GM23248 (cell line): ENCODE measurements around the gene PHRF1. TPM values are rescaled to one million over a fixed set of nuclear protein-coding genes. Genes with fewer than 3 reads are reported as not detected.

Experiments
- DNase-seq: peaks from one replicate; pipeline ENCODE4 v3.0.0-alpha.2; 2015
- H2AFZ ChIP-seq: fragments of 200-600 bp; sonication (generic); 2 replicates; pipeline ENCODE4 v1.6.1; 2016; ENCODE audit warnings: antibody characterized with exemption
- H3F3A ChIP-seq: fragments of 200-600 bp; sonication (generic); 2 replicates; pipeline ENCODE4 v1.6.1; 2016; ENCODE audit warnings: mild to moderate bottlenecking, antibody characterized with exemption, mixed run types; ENCODE audit not compliant: insufficient read depth
- H3K27ac ChIP-seq: fragments of 200-600 bp; sonication (generic); 2 replicates; pipeline ENCODE4 v1.5.1; 2016; ENCODE audit warnings: mild to moderate bottlenecking
- H3K27me3 ChIP-seq: fragments of 200-600 bp; sonication (generic); replicated peaks from 2 replicates; pipeline ENCODE4 v1.6.1; 2016; ENCODE audit warnings: mild to moderate bottlenecking; ENCODE audit not compliant: insufficient read depth
- H3K36me3 ChIP-seq: fragments of 200-600 bp; sonication (generic); 2 replicates; pipeline ENCODE4 v1.6.1; 2016; ENCODE audit warnings: low read depth, mild to moderate bottlenecking
- H3K4me1 ChIP-seq: fragments of 200-600 bp; sonication (generic); 2 replicates; pipeline ENCODE4 v1.6.1; 2016; ENCODE audit warnings: mild to moderate bottlenecking; ENCODE audit not compliant: insufficient read depth
- H3K4me2 ChIP-seq: fragments of 200-600 bp; sonication (generic); one replicate; pipeline ENCODE4 v1.6.1; 2016; ENCODE audit warnings: mild to moderate bottlenecking; ENCODE audit not compliant: unreplicated experiment
- H3K4me3 ChIP-seq: fragments of 200-600 bp; sonication (generic); 2 replicates; pipeline ENCODE4 v1.5.1; 2016; ENCODE audit warnings: mild to moderate bottlenecking
- H3K79me2 ChIP-seq: fragments of 200-600 bp; sonication (generic); 2 replicates; pipeline ENCODE4 v1.6.1; 2016; ENCODE audit warnings: mild to moderate bottlenecking; ENCODE audit not compliant: insufficient read depth
- H3K9ac ChIP-seq: fragments of 200-600 bp; sonication (generic); 2 replicates; pipeline ENCODE4 v1.6.1; 2016; ENCODE audit warnings: mild to moderate bottlenecking
- H3K9me2 ChIP-seq: fragments of 200-600 bp; sonication (generic); 2 replicates; pipeline ENCODE4 v1.6.1; 2016; ENCODE audit warnings: mixed run types, mild to moderate bottlenecking, moderate library complexity; ENCODE audit not compliant: insufficient read depth
- H3K9me3 ChIP-seq: fragments of 200-600 bp; sonication (generic); one replicate; pipeline ENCODE4 v1.6.1; 2017; ENCODE audit warnings: low read depth
- H4K20me1 ChIP-seq: fragments of 200-600 bp; sonication (generic); 2 replicates; pipeline ENCODE4 v1.6.0; 2016; ENCODE audit not compliant: insufficient read depth
- EZH2 ChIP-seq: fragments of 200-600 bp; sonication (generic); IDR thresholded peaks from 2 replicates; pipeline ENCODE4 v1.6.1; 2018; ENCODE audit warnings: antibody characterized with exemption, mild to moderate bottlenecking; ENCODE audit not compliant: insufficient read depth, poor library complexity, severe bottlenecking
- EZH2phosphoT487 ChIP-seq: fragments of 200-600 bp; sonication (generic); IDR thresholded peaks from 2 replicates; pipeline ENCODE4 v1.6.1; 2018; ENCODE audit warnings: antibody characterized with exemption, moderate library complexity, mild to moderate bottlenecking, low read depth; ENCODE audit not compliant: insufficient read depth
- WGBS, 2 experiments: methylation state at CpG; one replicate each; pipeline ENCODE4 v1.1.6; 2015 to 2017; ENCODE audit warnings: low lambda C conversion rate in 2 of 2, low coverage in 1 of 2; ENCODE audit errors: missing lambda C conversion rate in 2 of 2; 5-methylcytosine and 5-hydroxymethylcytosine counted together
- in situ Hi-C: fragments of 300-500 bp; cut with MboI; formaldehyde crosslinking; loops from 2 replicates; pipeline ENCODE4 v1.15.0; 2020
- polyA plus RNA-seq: library from polyadenylated mRNA; unstranded; fragments of >200 nt; fragmentation: Nextera tagmentation; extraction: Ambion mirVana; gene quantifications from 2 replicates; pipeline ENCODE4 v1.2.1, GENCODE V29; 2016
- total RNA-seq: library from RNA; depleted of rRNA; stranded (reverse); fragments of >200 nt; shearing (Covaris generic); gene quantifications from 2 replicates; pipeline ENCODE4 v1.2.3, GENCODE V29; 2014

Gene PHRF1
- total and polyA plus RNA-seq, 2 experiments from 2014 or later = 10.9 to 27.7 TPM

- TF ChIP-seq EZH2phosphoT487 (no peak), EZH2 (no peak)
- no peak overlapping the region for H3K4me2 ChIP-seq
- peaks cover 10% of the 10 kb centered on the region for H3F3A ChIP-seq
- H3K27ac ChIP-seq = peak overlapping the region; percentile 43; the same call in 1 of the 2 replicates
- H3K9ac ChIP-seq = peak overlapping the region; percentile 34
- peaks cover 17% of the 10 kb centered on the region for H3K4me1 ChIP-seq
- H3K36me3 ChIP-seq = no peaks in the 10 kb centered on the region; the same call in 1 of the 2 replicates
- peak; percentile 57 for DNase-seq
- no peaks in the 10 kb centered on the region for H3K9me3 ChIP-seq
- H3K9me2 ChIP-seq = no peaks in the 10 kb centered on the region
- WGBS, 2 experiments = 73 to 74% methylated on average over 20 of the region's 20 CpGs
- H2AFZ ChIP-seq = no peak overlapping the region
- in situ Hi-C loops = no loop called here
- peaks cover 83% of the 10 kb centered on the region for H3K79me2 ChIP-seq
- H3K4me3 ChIP-seq = no peak overlapping the region; the same call in 1 of the 2 replicates
- no peaks in the 10 kb centered on the region for H3K27me3 ChIP-seq
- H4K20me1 ChIP-seq = peaks cover 20% of the 10 kb centered on the region; the same call in 1 of the 2 replicates
Measured at GRCh38 chr11:579830-580601, 3.7 kb downstream of the PHRF1 start.

- no peak overlapping the region for H3K27ac ChIP-seq
- no peak overlapping the region for H3K4me2 ChIP-seq
- no peaks in the 10 kb centered on the region for H3K9me2 ChIP-seq
- no peak for DNase-seq
- H3K4me3 ChIP-seq = no peak overlapping the region
- in situ Hi-C loops = no loop called here
- H4K20me1 ChIP-seq = peaks cover 20% of the 10 kb centered on the region; the same call in 1 of the 2 replicates
- H3K4me1 ChIP-seq = peaks cover 16% of the 10 kb centered on the region
- H3K9ac ChIP-seq = no peak overlapping the region
- no peaks in the 10 kb centered on the region; the same call in 1 of the 2 replicates for H3K36me3 ChIP-seq
- 79% methylated on average over 14 of the region's 14 CpGs for WGBS, 2 experiments
- no peaks in the 10 kb centered on the region for H3K27me3 ChIP-seq
- no peak overlapping the region for H2AFZ ChIP-seq
- no peaks in the 10 kb centered on the region for H3K9me3 ChIP-seq
- H3F3A ChIP-seq = peaks cover 10% of the 10 kb centered on the region
- H3K79me2 ChIP-seq = peaks cover 95% of the 10 kb centered on the region
- no peak for TF ChIP-seq EZH2phosphoT487
- no peak for TF ChIP-seq EZH2
Measured at GRCh38 chr11:581342-581741, 5.1 kb downstream of the PHRF1 start.

- Histone ChIP-seq H3K4me2 (no peak overlapping the region), H3K27me3 (no peaks in the 10 kb centered on the region), H3K9ac (no peak overlapping the region), H3K79me2 (peaks cover 99% of the 10 kb centered on the region), H2AFZ (no peak overlapping the region), H3K9me2 (no peaks in the 10 kb centered on the region), H4K20me1 (peaks cover 20% of the 10 kb centered on the region; the same call in 1 of the 2 replicates), H3K9me3 (no peaks in the 10 kb centered on the region), H3K4me1 (peaks cover 16% of the 10 kb centered on the region), H3K27ac (no peak overlapping the region), H3K36me3 (no peaks in the 10 kb centered on the region; the same call in 1 of the 2 replicates), H3F3A (peaks cover 10% of the 10 kb centered on the region), H3K4me3 (no peak overlapping the region)
- in situ Hi-C loops = no loop called here
- TF ChIP-seq EZH2phosphoT487 (no peak), EZH2 (no peak)
- DNase-seq = no peak
- WGBS, 2 experiments = 81 to 83% methylated on average over 17 of the region's 17 CpGs
Measured at GRCh38 chr11:581752-582151, 5.5 kb downstream of the PHRF1 start.

- H3F3A ChIP-seq = no peaks in the 10 kb centered on the region
- peaks cover 14% of the 10 kb centered on the region; the same call in 1 of the 2 replicates for H4K20me1 ChIP-seq
- WGBS, 2 experiments = 96% methylated on average over 9 to 10 of the region's 10 CpGs
Measured at GRCh38 chr11:584287-584686, 8.0 kb downstream of the PHRF1 start.

More at GRCh38 chr11:584287-584686, 8.0 kb downstream of the PHRF1 start:
- Histone ChIP-seq H3K27me3 (no peaks in the 10 kb centered on the region), H3K4me2 (no peak overlapping the region), H3K36me3 (peaks cover 5% of the 10 kb centered on the region; the same call in 1 of the 2 replicates), H3K9me2 (no peaks in the 10 kb centered on the region), H3K4me3 (no peak overlapping the region), H3K4me1 (0 out of 2 replicates have a peak, but pooled peaks cover 4% of the 10 kb centered on the region), H2AFZ (no peak overlapping the region), H3K27ac (no peak overlapping the region), H3K9me3 (no peaks in the 10 kb centered on the region), H3K79me2 (peaks cover 97% of the 10 kb centered on the region), H3K9ac (no peak overlapping the region)
- in situ Hi-C loops = no loop called here
- DNase-seq = no peak
- TF ChIP-seq EZH2phosphoT487 (no peak), EZH2 (no peak)
